ENCODE results near the gene PTPRN2.

Gene PTPRN2

GRCh38 chr7:158584407-158584806, 3.2 kb downstream of the PTPRN2 start:
- no peak overlapping the region for H3K4me2 ChIP-seq (ENCODE audit: low read length)
- no peaks in the 10 kb centered on the region for H3K9me3 ChIP-seq (replicated peaks; ENCODE audit: low read length)
- H3K4me3 ChIP-seq (ENCODE audit: low read length), result no peak overlapping the region
- no peaks in the 10 kb centered on the region for H3K36me3 ChIP-seq (ENCODE audit: insufficient read depth, low read length)
- H3K27me3 ChIP-seq (ENCODE audit: control insufficient read depth, insufficient read depth, low read length), result peaks cover 32% of the 10 kb centered on the region
- H3K9ac ChIP-seq (ENCODE audit: low read depth, low read length), result no peak overlapping the region
- H3K4me1 ChIP-seq (ENCODE audit: control insufficient read depth, insufficient read depth, low read length), result no peaks in the 10 kb centered on the region

- Histone ChIP-seq H3K4me2 (ENCODE audit: low read length) (no peak overlapping the region), H3K4me1 (ENCODE audit: control insufficient read depth, insufficient read depth, low read length) (no peaks in the 10 kb centered on the region), H3K9me3 (replicated peaks; ENCODE audit: low read length) (no peaks in the 10 kb centered on the region), H3K36me3 (ENCODE audit: insufficient read depth, low read length) (no peaks in the 10 kb centered on the region), H3K9ac (ENCODE audit: low read depth, low read length) (no peak overlapping the region), H3K4me3 (ENCODE audit: low read length) (no peak overlapping the region), H3K27me3 (ENCODE audit: control insufficient read depth, insufficient read depth, low read length) (peaks cover 26% of the 10 kb centered on the region)
Measured at GRCh38 chr7:158583810-158584209, 3.8 kb downstream of the PTPRN2 start.

- no peak overlapping the region for H3K9ac ChIP-seq (ENCODE audit: low read depth, low read length)
- peaks cover 19% of the 10 kb centered on the region for H3K27me3 ChIP-seq (ENCODE audit: control insufficient read depth, insufficient read depth, low read length)
- no peaks in the 10 kb centered on the region for H3K36me3 ChIP-seq (ENCODE audit: insufficient read depth, low read length)
- no peak overlapping the region for H3K4me2 ChIP-seq (ENCODE audit: low read length)
- no peaks in the 10 kb centered on the region for H3K9me3 ChIP-seq (replicated peaks; ENCODE audit: low read length)
- no peak overlapping the region for H3K4me3 ChIP-seq (ENCODE audit: low read length)
- no peaks in the 10 kb centered on the region for H3K4me1 ChIP-seq (ENCODE audit: control insufficient read depth, insufficient read depth, low read length)
Measured at GRCh38 chr7:158583143-158583542, 4.5 kb downstream of the PTPRN2 start.

GRCh38 chr7:158582089-158582456, 5.5 kb downstream of the PTPRN2 start:
- Histone ChIP-seq H3K4me1 (ENCODE audit: control insufficient read depth, insufficient read depth, low read length) (no peaks in the 10 kb centered on the region), H3K9me3 (replicated peaks; ENCODE audit: low read length) (no peaks in the 10 kb centered on the region)

GRCh38 chr7:158581440-158582088, 6.1 kb downstream of the PTPRN2 start:
- Histone ChIP-seq H3K4me3 (ENCODE audit: low read length) (no peak overlapping the region), H3K4me2 (ENCODE audit: low read length) (no peak overlapping the region), H3K4me1 (ENCODE audit: control insufficient read depth, insufficient read depth, low read length) (no peaks in the 10 kb centered on the region), H3K9me3 (replicated peaks; ENCODE audit: low read length) (no peaks in the 10 kb centered on the region), H3K9ac (ENCODE audit: low read depth, low read length) (no peak overlapping the region), H3K27me3 (ENCODE audit: control insufficient read depth, insufficient read depth, low read length) (peaks cover 16% of the 10 kb centered on the region), H3K36me3 (ENCODE audit: insufficient read depth, low read length) (no peaks in the 10 kb centered on the region)

More at GRCh38 chr7:158582089-158582456, 5.5 kb downstream of the PTPRN2 start:
- Histone ChIP-seq H3K27me3 (ENCODE audit: control insufficient read depth, insufficient read depth, low read length) (peaks cover 18% of the 10 kb centered on the region), H3K4me2 (ENCODE audit: low read length) (no peak overlapping the region), H3K4me3 (ENCODE audit: low read length) (no peak overlapping the region), H3K9ac (ENCODE audit: low read depth, low read length) (no peak overlapping the region), H3K36me3 (ENCODE audit: insufficient read depth, low read length) (no peaks in the 10 kb centered on the region)

GRCh38 chr7:158579662-158580646, 7.7 kb downstream of the PTPRN2 start:
- no peak overlapping the region for H3K4me2 ChIP-seq (ENCODE audit: low read length)
- H3K9me3 ChIP-seq (replicated peaks; ENCODE audit: low read length), result no peaks in the 10 kb centered on the region
- peaks cover under 1% of the 10 kb centered on the region for H3K27me3 ChIP-seq (ENCODE audit: control insufficient read depth, insufficient read depth, low read length)

GRCh38 chr7:158576050-158576762, 11.4 kb downstream of the PTPRN2 start:
- peaks cover 6% of the 10 kb centered on the region for H3K27me3 ChIP-seq (ENCODE audit: control insufficient read depth, insufficient read depth, low read length)
- H3K36me3 ChIP-seq (ENCODE audit: insufficient read depth, low read length), result no peaks in the 10 kb centered on the region
- H3K4me1 ChIP-seq (ENCODE audit: control insufficient read depth, insufficient read depth, low read length), result no peaks in the 10 kb centered on the region
- no peak overlapping the region for H3K9ac ChIP-seq (ENCODE audit: low read depth, low read length)
- no peaks in the 10 kb centered on the region for H3K9me3 ChIP-seq (replicated peaks; ENCODE audit: low read length)
- no peak overlapping the region for H3K4me3 ChIP-seq (ENCODE audit: low read length)
- H3K4me2 ChIP-seq (ENCODE audit: low read length), result no peak overlapping the region

More at GRCh38 chr7:158579662-158580646, 7.7 kb downstream of the PTPRN2 start:
- Histone ChIP-seq H3K4me1 (ENCODE audit: control insufficient read depth, insufficient read depth, low read length) (no peaks in the 10 kb centered on the region), H3K36me3 (ENCODE audit: insufficient read depth, low read length) (no peaks in the 10 kb centered on the region), H3K9ac (ENCODE audit: low read depth, low read length) (no peak overlapping the region), H3K4me3 (ENCODE audit: low read length) (no peak overlapping the region)

- Histone ChIP-seq H3K36me3 (ENCODE audit: insufficient read depth, low read length) (no peaks in the 10 kb centered on the region), H3K4me1 (ENCODE audit: control insufficient read depth, insufficient read depth, low read length) (no peaks in the 10 kb centered on the region), H3K9me3 (replicated peaks; ENCODE audit: low read length) (no peaks in the 10 kb centered on the region), H3K4me3 (ENCODE audit: low read length) (no peak overlapping the region), H3K4me2 (ENCODE audit: low read length) (no peak overlapping the region), H3K27me3 (ENCODE audit: control insufficient read depth, insufficient read depth, low read length) (peaks cover 6% of the 10 kb centered on the region), H3K9ac (ENCODE audit: low read depth, low read length) (no peak overlapping the region)
Measured at GRCh38 chr7:158574308-158575036, 13.2 kb downstream of the PTPRN2 start.

GRCh38 chr7:158573310-158573709, 14.3 kb downstream of the PTPRN2 start:
- Histone ChIP-seq H3K4me2 (ENCODE audit: low read length) (no peak overlapping the region), H3K27me3 (ENCODE audit: control insufficient read depth, insufficient read depth, low read length) (peaks cover 12% of the 10 kb centered on the region), H3K9me3 (replicated peaks; ENCODE audit: low read length) (no peaks in the 10 kb centered on the region), H3K36me3 (ENCODE audit: insufficient read depth, low read length) (no peaks in the 10 kb centered on the region), H3K9ac (ENCODE audit: low read depth, low read length) (no peak overlapping the region), H3K4me3 (ENCODE audit: low read length) (no peak overlapping the region), H3K4me1 (ENCODE audit: control insufficient read depth, insufficient read depth, low read length) (no peaks in the 10 kb centered on the region)

- no peaks in the 10 kb centered on the region for H3K36me3 ChIP-seq (ENCODE audit: insufficient read depth, low read length)
- H3K4me2 ChIP-seq (ENCODE audit: low read length), result no peak overlapping the region
- H3K27me3 ChIP-seq (ENCODE audit: control insufficient read depth, insufficient read depth, low read length), result peaks cover 12% of the 10 kb centered on the region
- no peak overlapping the region for H3K4me3 ChIP-seq (ENCODE audit: low read length)
- H3K9ac ChIP-seq (ENCODE audit: low read depth, low read length), result no peak overlapping the region
- H3K9me3 ChIP-seq (replicated peaks; ENCODE audit: low read length), result no peaks in the 10 kb centered on the region
- H3K4me1 ChIP-seq (ENCODE audit: control insufficient read depth, insufficient read depth, low read length), result no peaks in the 10 kb centered on the region
Measured at GRCh38 chr7:158572000-158572828, 15.4 kb downstream of the PTPRN2 start.
